NCI-H82 treated with DMSO at 0.1 percent for 48 hours (cell line): ENCODE measurements around the gene PCDHA13.
"Not testable (repeated sequence)": the region's sequence is repeated elsewhere in the genome, so short reads cannot be mapped to it uniquely, and the experiment has no call there.

Experiments
- DNase-seq: peaks from one replicate; lab custom pipeline; 2025; ENCODE audit not compliant: unreplicated experiment; lab: John Stamatoyannopoulos, UW

Gene PCDHA13

DNA sequence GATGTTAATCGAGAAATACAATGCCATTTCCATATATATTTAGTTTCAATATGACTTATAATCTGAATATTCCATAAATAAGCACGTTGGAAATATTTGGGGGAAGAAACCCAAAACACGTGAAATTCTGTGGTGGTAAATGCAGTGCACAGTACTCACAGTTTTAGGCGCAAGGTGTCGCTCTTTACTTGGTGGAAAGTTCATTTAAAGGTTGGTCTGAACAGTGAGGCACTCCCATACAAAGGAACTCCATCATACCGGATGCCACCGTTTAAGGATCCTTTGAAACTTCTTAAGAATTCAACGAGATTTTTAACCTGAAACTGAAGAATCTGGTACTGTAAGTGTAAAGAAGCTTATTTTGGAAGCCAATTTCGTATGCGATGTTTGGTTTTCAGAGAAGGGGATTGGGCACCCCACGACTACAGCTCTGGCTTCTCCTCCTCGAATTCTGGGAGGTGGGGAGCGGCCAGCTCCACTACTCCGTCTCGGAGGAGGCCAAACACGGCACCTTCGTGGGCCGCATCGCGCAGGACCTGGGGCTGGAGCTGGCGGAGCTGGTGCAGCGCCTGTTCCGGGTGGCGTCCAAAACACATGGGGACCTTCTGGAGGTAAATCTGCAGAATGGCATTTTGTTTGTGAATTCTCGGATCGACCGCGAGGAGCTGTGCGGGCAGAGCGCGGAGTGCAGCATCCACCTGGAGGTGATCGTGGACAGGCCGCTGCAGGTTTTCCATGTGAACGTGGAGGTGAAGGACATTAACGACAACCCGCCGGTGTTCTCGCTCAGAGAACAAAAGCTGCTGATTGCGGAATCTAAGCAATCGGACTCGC is 13.0 kb upstream of the PCDHA13 start, which contains the start of gene PCDHA11:
PCDHA11 (plus strand) TSS at position 237 of the 834 bp plus-strand sequence; CDS start at position 384, 147 bp downstream.
- DNase-seq = peak; percentile 40

DNA sequence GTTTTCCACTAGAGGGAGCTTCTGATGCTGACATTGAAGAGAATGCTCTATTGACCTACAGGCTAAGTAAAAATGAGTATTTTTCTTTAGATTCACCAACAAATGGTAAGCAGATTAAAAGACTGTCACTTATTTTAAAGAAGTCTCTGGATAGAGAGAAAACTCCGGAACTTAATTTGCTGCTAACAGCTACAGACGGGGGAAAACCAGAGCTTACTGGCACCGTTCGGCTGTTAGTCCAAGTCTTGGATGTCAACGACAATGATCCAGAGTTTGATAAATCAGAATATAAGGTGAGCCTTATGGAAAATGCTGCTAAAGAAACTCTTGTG is 12.4 kb upstream of the PCDHA13 start:
- no peak for DNase-seq

- no peak for DNase-seq
Measured at GRCh38 chr5:140870221-140871201, 11.4 kb upstream of the PCDHA13 start.

DNA sequence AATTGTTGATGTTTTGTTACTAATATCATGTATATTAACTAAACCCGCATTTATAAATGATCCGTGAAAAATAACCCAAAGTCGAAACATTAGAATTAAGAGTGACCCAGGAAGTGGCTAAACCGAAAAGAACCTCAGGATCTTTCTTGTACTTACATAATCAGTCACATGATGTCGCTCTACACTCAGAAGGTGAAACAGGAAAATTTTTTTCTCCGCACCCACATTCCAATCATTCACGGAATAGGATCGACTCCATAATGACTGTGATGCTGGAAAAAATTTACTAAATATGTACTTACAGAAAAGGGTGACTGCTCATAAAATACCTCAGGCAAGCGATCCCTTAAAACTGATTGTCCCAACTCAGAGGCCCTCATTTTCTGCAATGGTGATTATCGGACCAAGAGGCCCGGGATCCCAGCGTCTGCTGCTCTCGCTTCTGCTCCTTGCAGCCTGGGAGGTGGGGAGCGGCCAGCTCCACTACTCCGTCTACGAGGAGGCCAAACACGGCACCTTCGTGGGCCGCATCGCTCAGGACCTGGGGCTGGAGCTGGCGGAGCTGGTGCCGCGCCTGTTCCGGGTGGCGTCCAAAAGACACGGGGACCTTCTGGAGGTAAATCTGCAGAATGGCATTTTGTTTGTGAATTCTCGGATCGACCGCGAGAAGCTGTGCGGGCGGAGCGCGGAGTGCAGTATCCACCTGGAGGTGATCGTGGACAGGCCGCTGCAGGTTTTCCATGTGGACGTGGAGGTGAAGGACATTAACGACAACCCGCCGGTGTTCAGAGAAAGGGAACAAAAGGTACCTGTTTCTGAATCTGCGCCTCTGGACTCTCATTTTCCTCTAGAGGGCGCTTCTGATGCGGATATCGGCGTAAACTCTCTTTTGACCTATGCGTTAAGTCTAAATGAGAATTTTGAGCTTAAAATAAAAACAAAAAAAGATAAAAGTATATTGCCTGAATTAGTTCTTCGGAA is 6.5 kb upstream of the PCDHA13 start, which contains the start of gene PCDHA12:
PCDHA12 (plus strand) TSS at position 224 of the 981 bp plus-strand sequence; CDS start at position 389, 165 bp downstream.
- no peak for DNase-seq

DNA sequence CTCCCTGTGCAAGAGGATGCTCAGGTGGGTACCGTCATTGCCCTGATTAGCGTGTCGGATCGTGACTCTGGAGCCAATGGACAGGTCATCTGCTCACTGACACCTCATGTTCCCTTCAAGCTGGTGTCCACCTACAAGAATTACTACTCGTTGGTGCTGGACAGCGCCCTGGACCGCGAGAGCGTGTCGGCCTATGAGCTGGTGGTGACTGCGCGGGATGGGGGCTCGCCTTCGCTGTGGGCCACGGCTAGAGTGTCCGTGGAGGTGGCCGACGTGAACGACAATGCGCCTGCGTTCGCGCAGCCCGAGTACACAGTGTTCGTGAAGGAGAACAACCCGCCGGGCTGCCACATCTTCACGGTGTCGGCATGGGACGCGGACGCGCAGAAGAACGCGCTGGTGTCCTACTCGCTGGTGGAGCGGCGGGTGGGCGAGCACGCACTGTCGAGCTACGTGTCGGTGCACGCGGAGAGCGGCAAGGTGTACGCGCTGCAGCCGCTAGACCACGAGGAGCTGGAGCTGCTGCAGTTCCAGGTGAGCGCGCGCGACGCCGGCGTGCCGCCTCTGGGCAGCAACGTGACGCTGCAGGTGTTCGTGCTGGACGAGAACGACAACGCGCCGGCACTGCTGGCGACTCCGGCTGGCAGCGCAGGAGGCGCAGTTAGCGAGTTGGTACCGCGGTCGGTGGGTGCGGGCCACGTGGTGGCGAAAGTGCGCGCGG is 5.2 kb upstream of the PCDHA13 start:
- not testable (repeated sequence) for DNase-seq

- no peak for DNase-seq
Measured at GRCh38 chr5:140877262-140877581, 4.7 kb upstream of the PCDHA13 start.

- no peak for DNase-seq
Measured at GRCh38 chr5:140882591-140882899, 621 bp downstream of the PCDHA13 start.

- DNase-seq = no peak
Measured at GRCh38 chr5:140883373-140883772, 1.4 kb downstream of the PCDHA13 start.

DNA sequence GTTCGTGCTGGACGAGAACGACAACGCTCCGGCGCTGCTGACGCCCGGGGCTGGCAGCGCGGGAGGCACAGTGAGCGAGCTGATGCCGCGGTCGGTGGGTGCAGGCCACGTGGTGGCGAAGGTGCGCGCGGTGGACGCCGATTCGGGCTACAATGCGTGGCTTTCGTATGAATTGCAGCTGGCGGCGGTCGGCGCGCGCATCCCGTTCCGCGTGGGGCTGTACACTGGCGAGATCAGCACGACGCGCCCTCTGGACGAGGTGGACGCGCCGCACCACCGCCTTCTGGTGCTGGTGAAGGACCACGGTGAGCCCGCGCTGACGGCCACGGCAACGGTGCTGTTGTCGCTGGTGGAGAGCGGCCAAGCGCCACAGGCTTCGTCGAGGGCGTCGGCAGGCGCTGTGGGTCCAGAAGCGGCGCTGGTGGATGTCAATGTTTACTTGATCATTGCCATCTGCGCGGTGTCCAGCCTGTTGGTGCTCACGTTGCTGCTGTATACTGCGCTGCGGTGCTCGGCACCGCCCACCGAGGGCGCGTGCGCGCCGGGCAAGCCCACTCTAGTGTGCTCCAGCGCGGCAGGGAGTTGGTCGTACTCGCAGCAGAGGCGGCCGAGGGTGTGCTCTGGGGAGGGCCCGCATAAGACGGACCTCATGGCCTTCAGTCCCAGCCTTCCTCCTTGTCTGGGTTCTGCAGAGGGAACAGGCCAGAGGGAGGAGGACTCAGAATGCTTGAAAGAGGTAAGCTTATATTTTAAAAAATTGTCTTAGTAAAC is 2.2 kb downstream of the PCDHA13 start:
- no peak for DNase-seq

GRCh38 chr5:140916325-140916724 is 34.4 kb downstream of the PCDHA13 start:
- no peak for DNase-seq

- no peak for DNase-seq
Measured at GRCh38 chr5:140923601-140924000, 41.7 kb downstream of the PCDHA13 start.

- peak; percentile 12 for DNase-seq
Measured at GRCh38 chr5:140925806-140926442, 44.0 kb downstream of the PCDHA13 start, which contains the start of gene PCDHAC1. Gene PCDHAC1, plus strand, starts transcription at chr5:140926299. Its CDS starts 594 bp downstream, at chr5:140926893.

GRCh38 chr5:140926443-140927227 is 44.7 kb downstream of the PCDHA13 start:
- DNase-seq = peak; percentile 69

- no peak for DNase-seq
Measured at GRCh38 chr5:140927228-140927573, 45.3 kb downstream of the PCDHA13 start.
